Smooth muscle cell (in vitro differentiated cells): ENCODE data around the gene PLEKHO2. TPM values are rescaled to one million over a fixed set of nuclear protein-coding genes. Genes with fewer than 3 reads are reported as not detected.

Experiments used
- DNase-seq: peaks from one replicate; lab custom pipeline; 2025; ENCODE audit not compliant: unreplicated experiment; lab: John Stamatoyannopoulos, UW
- H2AFZ ChIP-seq: fragments of 200-600 bp; sonication (generic); 2 replicates; pipeline ENCODE4 v1.6.0; 2016; ENCODE audit warnings: antibody characterized with exemption, low read depth, mild to moderate bottlenecking
- H3F3A ChIP-seq: fragments of 200-600 bp; sonication (generic); 2 replicates; pipeline ENCODE4 v1.6.0; 2017; ENCODE audit warnings: antibody characterized with exemption, low read depth
- H3K27ac ChIP-seq: fragments of 200-600 bp; sonication (generic); 2 replicates; pipeline ENCODE4 v1.5.1; 2016; ENCODE audit warnings: low read depth, mild to moderate bottlenecking
- H3K27me3 ChIP-seq: fragments of 200-600 bp; sonication (generic); 2 replicates; pipeline ENCODE4 v1.6.1; 2016; ENCODE audit warnings: low read depth, mild to moderate bottlenecking
- H3K36me3 ChIP-seq: fragments of 200-600 bp; sonication (generic); 2 replicates; pipeline ENCODE4 v1.5.1; 2016; ENCODE audit warnings: low read depth
- H3K4me1 ChIP-seq: fragments of 200-600 bp; sonication (generic); 2 replicates; pipeline ENCODE4 v1.5.1; 2016; ENCODE audit warnings: low read depth
- H3K4me2 ChIP-seq: fragments of 200-600 bp; sonication (generic); 2 replicates; pipeline ENCODE4 v1.6.0; 2016; ENCODE audit warnings: mild to moderate bottlenecking
- H3K4me3 ChIP-seq: fragments of 200-600 bp; sonication (generic); 2 replicates; pipeline ENCODE4 v1.5.1; 2016; ENCODE audit warnings: mild to moderate bottlenecking
- H3K79me2 ChIP-seq: fragments of 200-600 bp; sonication (generic); 2 replicates; pipeline ENCODE4 v1.6.0; 2016; ENCODE audit warnings: low read depth, mild to moderate bottlenecking
- H3K9ac ChIP-seq: fragments of 200-600 bp; sonication (generic); 2 replicates; pipeline ENCODE4 v1.6.0; 2016; ENCODE audit warnings: low read depth
- H3K9me3 ChIP-seq: fragments of 200-600 bp; sonication (generic); replicated peaks from 2 replicates; pipeline ENCODE4 v1.5.1; 2016; ENCODE audit warnings: low read depth
- H4K20me1 ChIP-seq: fragments of 200-600 bp; sonication (generic); 2 replicates; pipeline ENCODE4 v1.6.0; 2016; ENCODE audit warnings: low read depth
- WGBS: methylation state at CpG from one replicate; pipeline ENCODE4 v1.1.7; 2016; ENCODE audit warnings: low lambda C conversion rate; 5-methylcytosine and 5-hydroxymethylcytosine counted together
- polyA plus RNA-seq: library from polyadenylated mRNA; unstranded; fragments of >200 nt; fragmentation: Nextera tagmentation; extraction: Ambion mirVana; gene quantifications from 2 replicates; pipeline ENCODE4 v1.2.1, GENCODE V29; 2016
- total RNA-seq: library from RNA; depleted of rRNA; stranded (reverse); fragments of >200 nt; gene quantifications from 2 replicates; pipeline ENCODE4 v1.2.3, GENCODE V29; 2014
- TF ChIP-seq, protein P1 (sequence below): fragments of 200-600 bp; sonication (generic); IDR thresholded peaks from 2 replicates; pipeline ENCODE4 v1.5.1; 2017; ENCODE audit warnings: borderline replicate concordance, mild to moderate bottlenecking, antibody characterized with exemption; ENCODE audit not compliant: insufficient read depth, poor library complexity, severe bottlenecking

PLEKHO2 gene
- total and polyA plus RNA-seq, 2 experiments from 2014 or later: 7.9 to 16.3 TPM

DNA sequence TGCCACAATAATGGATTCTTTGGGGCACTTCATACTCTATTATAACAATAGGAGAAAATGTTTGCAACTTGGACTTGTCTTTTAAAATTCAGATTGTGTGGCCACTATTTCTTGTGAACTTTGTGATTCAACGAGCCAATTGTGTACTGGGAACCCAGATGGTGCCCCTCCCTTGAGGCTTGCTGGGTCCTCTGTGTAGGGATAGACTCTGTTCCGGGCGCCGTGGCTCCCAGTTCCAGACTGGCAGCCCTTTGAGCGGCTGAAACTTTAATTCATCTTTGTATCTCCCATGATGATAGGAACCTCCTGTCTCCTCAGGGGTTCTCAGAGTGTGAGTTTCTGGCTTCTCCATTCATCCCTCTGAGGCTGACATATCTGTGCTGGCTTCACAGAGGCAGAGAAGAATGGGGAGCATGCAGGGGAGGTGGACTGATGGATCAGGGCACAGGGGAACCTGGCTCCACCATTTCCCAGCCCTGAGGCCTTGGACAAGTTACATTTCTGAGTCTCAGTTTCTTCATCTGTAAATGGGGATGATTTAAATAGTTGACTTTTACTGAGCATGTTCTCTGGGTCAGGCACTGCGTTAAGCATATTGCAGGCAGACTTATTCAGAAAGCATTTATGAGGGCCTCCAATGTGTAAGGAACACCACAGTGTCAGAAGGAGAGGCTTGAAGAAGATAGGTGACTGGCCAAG lies 54.8 kb downstream of the PLEKHO2 start:
- H3K9me3 ChIP-seq: no peaks in the 10 kb centered on the region
- H3K27me3 ChIP-seq: no peaks in the 10 kb centered on the region
- TF ChIP-seq, protein P1, sequence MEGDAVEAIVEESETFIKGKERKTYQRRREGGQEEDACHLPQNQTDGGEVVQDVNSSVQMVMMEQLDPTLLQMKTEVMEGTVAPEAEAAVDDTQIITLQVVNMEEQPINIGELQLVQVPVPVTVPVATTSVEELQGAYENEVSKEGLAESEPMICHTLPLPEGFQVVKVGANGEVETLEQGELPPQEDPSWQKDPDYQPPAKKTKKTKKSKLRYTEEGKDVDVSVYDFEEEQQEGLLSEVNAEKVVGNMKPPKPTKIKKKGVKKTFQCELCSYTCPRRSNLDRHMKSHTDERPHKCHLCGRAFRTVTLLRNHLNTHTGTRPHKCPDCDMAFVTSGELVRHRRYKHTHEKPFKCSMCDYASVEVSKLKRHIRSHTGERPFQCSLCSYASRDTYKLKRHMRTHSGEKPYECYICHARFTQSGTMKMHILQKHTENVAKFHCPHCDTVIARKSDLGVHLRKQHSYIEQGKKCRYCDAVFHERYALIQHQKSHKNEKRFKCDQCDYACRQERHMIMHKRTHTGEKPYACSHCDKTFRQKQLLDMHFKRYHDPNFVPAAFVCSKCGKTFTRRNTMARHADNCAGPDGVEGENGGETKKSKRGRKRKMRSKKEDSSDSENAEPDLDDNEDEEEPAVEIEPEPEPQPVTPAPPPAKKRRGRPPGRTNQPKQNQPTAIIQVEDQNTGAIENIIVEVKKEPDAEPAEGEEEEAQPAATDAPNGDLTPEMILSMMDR: no peak
- no peaks in the 10 kb centered on the region for H3K36me3 ChIP-seq
- peak overlapping the region; percentile 63 for H3K4me2 ChIP-seq
- H3K27ac ChIP-seq: peak overlapping the region; percentile 61
- H4K20me1 ChIP-seq: no peaks in the 10 kb centered on the region
- no peak for DNase-seq
- H3K79me2 ChIP-seq: no peaks in the 10 kb centered on the region
- peaks cover 44% of the 10 kb centered on the region for H3K4me1 ChIP-seq
- peaks cover 39% of the 10 kb centered on the region for H3F3A ChIP-seq
- H3K4me3 ChIP-seq: no peak overlapping the region
- WGBS: over 99% methylated on average over 6 of the region's 6 CpGs
- H2AFZ ChIP-seq: no peak overlapping the region
- H3K9ac ChIP-seq: no peak overlapping the region

DNA sequence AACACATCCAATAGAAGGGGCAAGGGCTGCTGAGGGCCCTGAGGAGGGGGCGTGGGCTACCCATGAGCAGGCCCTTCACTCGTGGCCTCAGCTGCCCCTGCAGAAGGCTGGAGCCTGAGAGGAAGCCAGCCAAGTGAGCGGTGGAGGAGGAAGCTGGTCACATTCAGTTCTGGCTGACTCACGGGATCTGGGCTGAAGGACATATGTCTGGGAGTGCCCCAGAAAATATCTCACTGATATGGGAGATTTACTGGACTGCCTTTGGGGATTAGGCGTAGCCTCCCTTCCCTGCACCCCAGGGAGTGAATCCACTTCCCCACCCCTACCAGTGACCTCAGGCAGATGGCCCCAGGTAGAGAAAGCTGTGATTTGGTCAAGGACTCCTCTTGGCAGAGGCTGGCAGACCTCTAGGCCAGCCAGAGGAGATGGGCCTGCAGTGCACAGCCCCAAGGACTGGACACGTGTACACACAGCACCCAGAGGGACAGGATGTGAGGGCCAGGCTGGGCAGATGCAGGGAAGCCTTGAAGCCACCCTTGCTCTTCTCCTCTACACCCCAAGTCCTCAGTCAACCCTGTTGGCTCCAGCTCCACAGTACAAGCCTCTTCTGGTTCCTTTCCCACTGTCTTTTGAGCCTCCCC lies 55.8 kb downstream of the PLEKHO2 start:
- TF ChIP-seq, protein P1: no peak
- Histone ChIP-seq H3K27ac (peak overlapping the region; percentile 61), H3K9me3 (no peaks in the 10 kb centered on the region), H2AFZ (no peak overlapping the region), H3K4me1 (peaks cover 38% of the 10 kb centered on the region), H3K4me2 (peak overlapping the region; percentile 63), H3F3A (peaks cover 37% of the 10 kb centered on the region), H3K9ac (no peak overlapping the region), H3K4me3 (no peak overlapping the region), H3K27me3 (no peaks in the 10 kb centered on the region), H4K20me1 (no peaks in the 10 kb centered on the region), H3K36me3 (no peaks in the 10 kb centered on the region), H3K79me2 (no peaks in the 10 kb centered on the region)
- WGBS: 17% methylated on average over 6 of the region's 6 CpGs
- DNase-seq: peak; percentile 24

DNA sequence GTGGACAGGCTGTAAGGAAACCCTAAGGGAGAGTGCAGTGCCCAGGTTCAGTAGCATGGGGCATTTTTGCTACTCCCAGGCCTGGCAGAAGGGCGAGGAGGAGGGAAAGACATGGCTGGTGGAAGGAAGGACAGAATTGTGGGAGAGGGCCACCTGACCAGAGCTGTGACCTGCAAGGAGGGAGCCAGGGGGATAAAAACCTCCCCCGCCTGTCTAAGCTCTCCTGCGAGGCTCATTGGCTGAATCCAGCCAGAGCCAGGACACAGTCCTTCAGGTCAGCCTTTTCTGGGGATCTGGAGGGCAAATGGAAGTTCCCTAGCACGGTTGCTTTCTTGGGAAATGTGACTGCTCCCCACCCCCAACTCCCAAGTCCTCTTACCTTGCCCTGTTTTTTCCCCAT lies 56.7 kb downstream of the PLEKHO2 start:
- no peak for DNase-seq
- Histone ChIP-seq H3K9ac (no peak overlapping the region), H3F3A (peaks cover 29% of the 10 kb centered on the region), H3K79me2 (no peaks in the 10 kb centered on the region), H3K9me3 (no peaks in the 10 kb centered on the region), H3K27ac (peak overlapping the region; percentile 61), H4K20me1 (no peaks in the 10 kb centered on the region), H3K4me2 (no peak overlapping the region), H3K27me3 (no peaks in the 10 kb centered on the region), H3K4me1 (peaks cover 29% of the 10 kb centered on the region), H2AFZ (no peak overlapping the region), H3K36me3 (no peaks in the 10 kb centered on the region), H3K4me3 (no peak overlapping the region)
- WGBS: 86% methylated on average over 4 of the region's 4 CpGs
- TF ChIP-seq, protein P1: no peak

DNA sequence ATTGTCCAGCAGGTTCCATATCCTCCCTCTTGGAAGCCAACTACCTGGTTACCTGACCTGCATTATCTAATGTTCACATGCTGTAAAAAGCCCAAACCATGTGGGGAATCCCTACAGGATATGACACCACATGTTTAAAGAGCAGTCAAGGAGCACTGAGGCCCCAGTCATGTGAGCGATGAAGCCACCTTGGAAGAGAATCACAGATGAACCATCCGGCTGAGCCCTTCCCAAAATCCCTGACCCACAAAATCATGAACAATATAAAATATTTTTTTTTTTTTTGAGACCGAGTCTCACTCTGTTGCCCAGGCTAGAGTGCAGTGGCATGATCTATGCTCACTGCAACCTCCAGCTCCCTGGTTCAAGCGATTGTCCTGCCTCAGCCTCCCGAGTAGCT lies 59.4 kb downstream of the PLEKHO2 start:
- 96% methylated on average over 5 of the region's 5 CpGs for WGBS
- Histone ChIP-seq H3K36me3 (no peaks in the 10 kb centered on the region), H4K20me1 (no peaks in the 10 kb centered on the region), H3K79me2 (no peaks in the 10 kb centered on the region), H2AFZ (no peak overlapping the region), H3K4me3 (no peak overlapping the region), H3K9me3 (no peaks in the 10 kb centered on the region), H3K4me2 (no peak overlapping the region), H3K27ac (no peak overlapping the region), H3K9ac (no peak overlapping the region), H3K4me1 (peaks cover 11% of the 10 kb centered on the region), H3K27me3 (no peaks in the 10 kb centered on the region), H3F3A (peaks cover 18% of the 10 kb centered on the region)
- TF ChIP-seq, protein P1: no peak
- DNase-seq: no peak
